ENCODE data around the gene RAB23. TPM values are rescaled to one million over a fixed set of nuclear protein-coding genes. Genes with fewer than 3 reads are reported as not detected.

The RAB23 gene
- total and polyA plus RNA-seq, 2 donors (not counting 3 experiments of a cell fraction or from before 2014, with no cell fraction given): 3.4 to 9.4 TPM

GRCh38 chr6:57173886-57174510 lies 48.1 kb downstream of the RAB23 start:
- intact Hi-C loops (cut with micrococcal nuclease): loop anchor here (2.0 kb wide), 1 partner anchor 271 kb away; no protein-coding TSS in a partner anchor
- ChIA-PET CTCF (interaction anchor here (0.9 to 1.2 kb wide), 2 partner anchors 140 to 269 kb away, joined by 3 to 4 read pairs; no protein-coding TSS in a partner anchor), POLR2A (no interaction called here)
- Histone ChIP-seq H3K9ac (replicated peaks; ENCODE audit: extremely low read depth, insufficient read depth, low read length) (no peak overlapping the region), H4K20me1 (replicated peaks; ENCODE audit: control insufficient read depth, extremely low read depth, insufficient read depth, low read length) (no peaks in the 10 kb centered on the region), H3K4me2 (ENCODE audit: insufficient read depth, low read length) (peak overlapping the region; percentile 84), H3K36me3 (ENCODE audit: control insufficient read depth in 2 of 2, extremely low read depth in 1 of 2, insufficient read depth in 2 of 2, low read length in 2 of 2) (no peaks in the 10 kb centered on the region), H2AFZ (ENCODE audit: low read depth, low read length) (peak overlapping the region; percentile 69), H3K27ac (ENCODE audit: insufficient read depth, low read depth, low read length) (no peak overlapping the region), H3K9me3 (replicated peaks; ENCODE audit: control insufficient read depth, insufficient read depth, low read length) (no peaks in the 10 kb centered on the region), H3K4me1 (ENCODE audit: control insufficient read depth, extremely low read depth, insufficient read depth, low read length) (peaks cover 11% of the 10 kb centered on the region), H3K9me1 (replicated peaks; ENCODE audit: control insufficient read depth, extremely low read depth, insufficient read depth, low read length) (no peaks in the 10 kb centered on the region), H3K4me3 (replicated peaks in 1 of 3; ENCODE audit: insufficient read depth in 1 of 3, low read depth in 1 of 3, low read length in 3 of 3) (peak overlapping the region in 2 of 3 experiments; percentile 72 to 79), H3K27me3 (ENCODE audit: control insufficient read depth in 2 of 2, insufficient read depth in 2 of 2, low read length in 2 of 2) (no peaks in the 10 kb centered on the region), H3K79me2 (ENCODE audit: control insufficient read depth, insufficient read depth, low read length) (peaks cover 52% of the 10 kb centered on the region)
- FAIRE-seq (peak; percentile 53), DNase-seq (ENCODE audit: low read depth, low spot score) (peak; percentile 27)
- dilution Hi-C loops (cut with MboI; ENCODE audit: extremely low pct_ligation_motif_present, low sequenced_read_pairs): no loop called here
- no peak for TF ChIP-seq JUN (IDR thresholded peaks at IDR 0.05; ENCODE audit: borderline replicate concordance, insufficient read depth, insufficient read length, low read depth)
- no peak for TF ChIP-seq CTCF (IDR thresholded peaks at IDR 0.05; ENCODE audit: extremely low read depth in 1 of 2, insufficient read depth in 1 of 2, low read depth in 1 of 2, low read length in 2 of 2)
- BruUV-seq (replicated peaks): TSS peak; percentile 60
